ENCODE data around the gene TENT5C. TPM values are rescaled to one million over a fixed set of nuclear protein-coding genes. Genes with fewer than 3 reads are reported as not detected.

TENT5C gene
- total and polyA plus RNA-seq, 4 donors, result 1.0 to 17.7 (median 4.1) TPM

- no peaks in the 10 kb centered on the region for H3K4me1 ChIP-seq (ENCODE audit: control insufficient read depth in 1 of 2, insufficient read depth in 2 of 2, low read length in 2 of 2)
- ATAC-seq (ENCODE audit: low FRiP score) (no peak), DNase-seq (no peak)
- no peaks in the 10 kb centered on the region for H3K36me3 ChIP-seq (ENCODE audit: control insufficient read depth in 1 of 2, insufficient read depth in 2 of 2, low read length in 1 of 2)
- no peaks in the 10 kb centered on the region for H3K9me3 ChIP-seq (ENCODE audit: control insufficient read depth, low read length)
- no peak overlapping the region for H3K4me3 ChIP-seq (ENCODE audit: low read length in 2 of 2)
- H3K27me3 ChIP-seq (ENCODE audit: control insufficient read depth in 1 of 2, insufficient read depth in 2 of 2, low read length in 1 of 2), result no peaks in the 10 kb centered on the region
- WGBS, 2 donors, result 78 to 85% methylated on average over 1 to 2 of the region's 2 CpGs
- intact Hi-C loops (cut with DNase I), result no loop called here
- H3K27ac ChIP-seq (ENCODE audit: low read depth in 1 of 2, low read length in 2 of 2), result no peak overlapping the region
Observed at GRCh38 chr1:117577191-117577885, 28.5 kb upstream of the TENT5C start.

- DNase-seq (no peak), ATAC-seq (ENCODE audit: low FRiP score) (no peak)
- intact Hi-C loops (cut with DNase I), result no loop called here
- Histone ChIP-seq H3K27ac (ENCODE audit: low read depth in 1 of 2, low read length in 2 of 2) (no peak overlapping the region), H3K4me3 (ENCODE audit: low read length in 2 of 2) (no peak overlapping the region), H3K4me1 (ENCODE audit: control insufficient read depth in 1 of 2, insufficient read depth in 2 of 2, low read length in 2 of 2) (no peaks in the 10 kb centered on the region), H3K27me3 (ENCODE audit: control insufficient read depth in 1 of 2, insufficient read depth in 2 of 2, low read length in 1 of 2) (no peaks in the 10 kb centered on the region), H3K9me3 (ENCODE audit: control insufficient read depth, low read length) (no peaks in the 10 kb centered on the region), H3K36me3 (ENCODE audit: control insufficient read depth in 1 of 2, insufficient read depth in 2 of 2, low read length in 1 of 2) (no peaks in the 10 kb centered on the region)
- 96% methylated on average over 4 of the region's 4 CpGs for WGBS, 2 donors
Observed at GRCh38 chr1:117578466-117578865, 27.4 kb upstream of the TENT5C start.

DNA sequence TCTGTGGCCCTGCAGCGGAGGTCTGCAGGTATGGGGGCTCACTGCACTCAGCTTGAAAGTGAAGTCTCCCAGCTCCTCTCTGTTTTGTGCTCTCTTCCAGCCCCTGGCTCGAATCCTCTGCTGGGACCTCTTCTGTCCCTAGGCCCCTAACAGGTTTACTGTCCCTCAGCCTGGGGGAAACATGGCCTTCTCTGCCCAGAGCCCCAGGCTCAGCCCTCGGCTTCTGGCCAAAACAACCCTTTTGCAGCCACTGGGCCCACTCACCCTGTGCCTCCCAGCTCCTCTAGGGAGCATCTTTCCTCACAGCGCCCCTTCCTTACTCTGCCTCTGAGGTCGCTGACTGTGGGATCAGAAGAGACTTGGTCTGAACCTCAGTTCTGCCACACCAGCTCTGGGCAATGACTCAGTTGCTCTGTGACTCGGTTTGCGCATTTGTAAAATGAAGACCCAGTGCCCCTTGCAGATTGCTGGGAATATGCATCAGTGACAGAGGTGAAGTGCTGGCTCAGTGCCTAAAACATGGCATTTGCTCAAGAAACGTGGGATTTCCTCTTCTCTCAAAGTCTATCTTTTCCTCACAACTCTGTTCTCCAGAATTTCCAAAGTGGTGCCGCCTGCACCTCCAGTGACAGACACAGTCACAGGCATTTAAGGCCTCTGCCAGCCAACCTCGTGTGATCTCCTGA is 26.5 kb upstream of the TENT5C start:
- no peaks in the 10 kb centered on the region for H3K36me3 ChIP-seq (ENCODE audit: control insufficient read depth in 1 of 2, insufficient read depth in 2 of 2, low read length in 1 of 2)
- ATAC-seq (ENCODE audit: low FRiP score), result no peak
- H3K27me3 ChIP-seq (ENCODE audit: control insufficient read depth in 1 of 2, insufficient read depth in 2 of 2, low read length in 1 of 2), result no peaks in the 10 kb centered on the region
- H3K27ac ChIP-seq (ENCODE audit: low read depth in 1 of 2, low read length in 2 of 2), result no peak overlapping the region
- WGBS, 2 donors, result 90 to 91% methylated on average over 10 of the region's 10 CpGs
- H3K9me3 ChIP-seq (ENCODE audit: control insufficient read depth, low read length), result no peaks in the 10 kb centered on the region
- intact Hi-C loops (cut with DNase I), result no loop called here
- H3K4me3 ChIP-seq (ENCODE audit: low read length in 2 of 2), result no peak overlapping the region
- no peak for DNase-seq
- no peaks in the 10 kb centered on the region for H3K4me1 ChIP-seq (ENCODE audit: control insufficient read depth in 1 of 2, insufficient read depth in 2 of 2, low read length in 2 of 2)

DNA sequence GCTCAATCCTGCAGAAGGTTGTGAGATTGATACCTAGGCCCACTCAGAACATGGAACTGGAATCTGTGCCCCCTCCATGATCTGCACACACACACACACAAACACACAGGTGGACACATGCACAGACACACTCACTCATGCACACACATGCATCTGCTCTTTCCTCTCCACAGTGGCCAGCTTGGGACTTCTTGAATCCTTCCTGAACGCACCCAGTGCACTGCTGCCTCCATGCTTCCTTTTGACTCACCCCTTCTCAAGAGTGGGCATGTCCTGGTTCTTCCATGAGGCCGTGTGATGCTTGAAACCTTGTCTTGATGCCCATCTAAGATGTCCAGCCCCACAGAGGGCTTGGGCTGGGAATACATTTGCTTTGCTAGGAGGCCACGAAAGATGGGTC is 25.4 kb upstream of the TENT5C start:
- WGBS, 2 donors, result 62 to 92% methylated on average over 3 of the region's 3 CpGs
- intact Hi-C loops (cut with DNase I), result no loop called here
- no peak for ATAC-seq (ENCODE audit: low FRiP score)
- no peaks in the 10 kb centered on the region for H3K9me3 ChIP-seq (ENCODE audit: control insufficient read depth, low read length)
- no peaks in the 10 kb centered on the region for H3K4me1 ChIP-seq (ENCODE audit: control insufficient read depth in 1 of 2, insufficient read depth in 2 of 2, low read length in 2 of 2)
- no peak overlapping the region for H3K4me3 ChIP-seq (ENCODE audit: low read length in 2 of 2)
- H3K36me3 ChIP-seq (ENCODE audit: control insufficient read depth in 1 of 2, insufficient read depth in 2 of 2, low read length in 1 of 2), result no peaks in the 10 kb centered on the region
- no peaks in the 10 kb centered on the region for H3K27me3 ChIP-seq (ENCODE audit: control insufficient read depth in 1 of 2, insufficient read depth in 2 of 2, low read length in 1 of 2)
- DNase-seq, result no peak
- H3K27ac ChIP-seq (ENCODE audit: low read depth in 1 of 2, low read length in 2 of 2), result no peak overlapping the region

DNA sequence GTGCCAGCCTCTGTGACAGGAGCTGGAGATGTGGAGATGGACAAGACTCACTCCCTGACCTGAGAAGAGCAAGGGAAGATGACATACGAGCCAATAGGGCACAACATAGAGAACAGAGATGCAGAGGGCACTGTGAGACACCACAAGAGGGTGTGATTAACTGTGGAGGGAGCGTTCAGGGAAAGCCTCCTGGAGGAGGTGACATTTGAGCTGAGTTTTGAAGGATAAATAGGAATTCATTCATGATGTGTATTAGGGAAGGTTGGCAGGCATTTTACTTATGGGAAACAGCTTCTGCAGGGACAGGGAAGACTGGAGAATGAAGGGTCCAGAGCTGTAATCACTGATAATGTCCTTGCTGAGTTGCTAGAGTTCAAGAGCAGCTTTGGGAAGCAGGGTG is 25.0 kb upstream of the TENT5C start:
- Histone ChIP-seq H3K27ac (ENCODE audit: low read depth in 1 of 2, low read length in 2 of 2) (no peak overlapping the region), H3K9me3 (ENCODE audit: control insufficient read depth, low read length) (no peaks in the 10 kb centered on the region), H3K4me1 (ENCODE audit: control insufficient read depth in 1 of 2, insufficient read depth in 2 of 2, low read length in 2 of 2) (no peaks in the 10 kb centered on the region), H3K4me3 (ENCODE audit: low read length in 2 of 2) (no peak overlapping the region), H3K27me3 (ENCODE audit: control insufficient read depth in 1 of 2, insufficient read depth in 2 of 2, low read length in 1 of 2) (no peaks in the 10 kb centered on the region), H3K36me3 (ENCODE audit: control insufficient read depth in 1 of 2, insufficient read depth in 2 of 2, low read length in 1 of 2) (no peaks in the 10 kb centered on the region)
- WGBS, 2 donors, result 93 to 96% methylated on average over 2 of the region's 2 CpGs
- ATAC-seq (ENCODE audit: low FRiP score), result no peak
- DNase-seq, result no peak
- intact Hi-C loops (cut with DNase I), result no loop called here

DNA sequence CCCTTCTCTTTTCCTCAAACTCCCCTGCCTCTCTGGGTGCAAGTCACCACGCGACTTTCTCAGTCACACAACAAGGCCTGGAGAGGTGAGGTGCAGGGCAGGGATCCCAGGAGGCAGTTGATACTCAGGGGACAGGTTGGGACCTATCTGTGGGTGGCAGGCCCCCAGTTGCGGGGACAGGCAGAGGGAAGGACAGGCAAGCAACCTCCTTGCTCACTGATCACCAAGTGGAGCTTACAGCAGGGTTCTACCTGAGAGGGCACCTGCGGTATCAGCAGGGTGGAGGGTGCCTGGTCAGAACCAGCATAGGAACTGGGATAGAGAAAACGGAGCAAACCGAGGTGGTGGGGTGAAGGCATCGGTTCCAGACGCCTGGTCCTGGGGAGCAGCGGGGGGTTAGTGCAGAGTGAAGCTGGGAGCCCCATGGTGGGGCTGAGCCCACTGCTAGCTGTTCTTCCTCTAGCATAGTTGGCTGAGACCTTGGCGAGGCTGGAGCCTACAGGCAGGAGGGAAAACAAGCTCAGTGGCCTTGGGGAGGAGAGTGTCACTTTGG is 24.4 kb upstream of the TENT5C start:
- ATAC-seq (ENCODE audit: low FRiP score), result no peak
- DNase-seq, result no peak
- Histone ChIP-seq H3K27me3 (ENCODE audit: control insufficient read depth in 1 of 2, insufficient read depth in 2 of 2, low read length in 1 of 2) (no peaks in the 10 kb centered on the region), H3K4me1 (ENCODE audit: control insufficient read depth in 1 of 2, insufficient read depth in 2 of 2, low read length in 2 of 2) (no peaks in the 10 kb centered on the region), H3K9me3 (ENCODE audit: control insufficient read depth, low read length) (no peaks in the 10 kb centered on the region), H3K4me3 (ENCODE audit: low read length in 2 of 2) (no peak overlapping the region), H3K27ac (ENCODE audit: low read depth in 1 of 2, low read length in 2 of 2) (no peak overlapping the region), H3K36me3 (ENCODE audit: control insufficient read depth in 1 of 2, insufficient read depth in 2 of 2, low read length in 1 of 2) (no peaks in the 10 kb centered on the region)
- 87 to 98% methylated on average over 10 of the region's 10 CpGs for WGBS, 2 donors
- intact Hi-C loops (cut with DNase I), result no loop called here

DNA sequence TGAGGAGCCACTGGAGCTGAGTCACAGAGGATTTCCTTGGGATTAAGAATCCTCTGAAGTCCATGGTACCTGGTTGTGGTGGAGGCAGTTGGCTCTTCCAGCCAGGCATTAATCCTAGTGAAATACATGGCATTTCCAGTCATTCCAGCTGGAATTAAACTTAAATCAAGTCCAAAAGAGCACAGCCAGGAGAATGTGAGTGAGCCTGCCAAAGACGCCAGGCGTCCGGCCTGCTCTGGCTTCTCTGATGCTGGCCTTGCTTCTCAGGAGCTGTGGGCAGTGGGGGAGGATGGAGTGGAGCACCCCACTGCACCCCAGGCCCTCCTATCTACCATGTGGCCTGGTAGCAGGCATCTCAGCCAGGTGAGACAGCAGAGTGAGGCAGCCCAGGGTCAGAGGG is 23.4 kb upstream of the TENT5C start:
- intact Hi-C loops (cut with DNase I), result no loop called here
- ATAC-seq (ENCODE audit: low FRiP score), result peak; percentile 67
- DNase-seq, result peak in 1 of 2 donors; percentile 68
- 0 to 5% methylated on average over 3 of the region's 3 CpGs for WGBS, 2 donors
- no peaks in the 10 kb centered on the region for H3K4me1 ChIP-seq (ENCODE audit: control insufficient read depth in 1 of 2, insufficient read depth in 2 of 2, low read length in 2 of 2)
- H3K4me3 ChIP-seq (ENCODE audit: low read length in 2 of 2), result no peak overlapping the region
- no peaks in the 10 kb centered on the region for H3K9me3 ChIP-seq (ENCODE audit: control insufficient read depth, low read length)
- no peaks in the 10 kb centered on the region for H3K36me3 ChIP-seq (ENCODE audit: control insufficient read depth in 1 of 2, insufficient read depth in 2 of 2, low read length in 1 of 2)
- H3K27me3 ChIP-seq (ENCODE audit: control insufficient read depth in 1 of 2, insufficient read depth in 2 of 2, low read length in 1 of 2), result no peaks in the 10 kb centered on the region
- H3K27ac ChIP-seq (ENCODE audit: low read depth in 1 of 2, low read length in 2 of 2), result peak overlapping the region in 1 of 2 donors; percentile 45

DNA sequence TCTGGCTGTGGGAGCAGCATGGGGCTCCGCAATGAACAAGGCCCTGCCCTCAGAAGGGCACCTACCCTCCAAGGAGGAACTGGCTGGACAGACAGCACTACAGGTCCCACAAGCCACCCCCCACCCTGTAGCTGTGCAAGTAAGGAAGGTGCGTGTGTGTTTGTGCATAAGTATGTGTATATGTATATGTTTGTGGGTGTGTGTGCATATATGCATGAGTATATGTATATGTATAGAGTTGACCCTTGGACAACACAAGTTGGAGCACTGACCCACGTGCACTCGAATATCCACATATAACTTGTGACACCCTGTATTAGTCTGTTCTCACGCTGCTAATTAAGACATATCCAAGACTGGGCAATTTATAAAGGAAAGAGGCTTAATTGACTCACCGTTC is 22.6 kb upstream of the TENT5C start:
- DNase-seq (no peak), ATAC-seq (ENCODE audit: low FRiP score) (no peak)
- H3K9me3 ChIP-seq (ENCODE audit: control insufficient read depth, low read length), result no peaks in the 10 kb centered on the region
- H3K27me3 ChIP-seq (ENCODE audit: control insufficient read depth in 1 of 2, insufficient read depth in 2 of 2, low read length in 1 of 2), result no peaks in the 10 kb centered on the region
- H3K27ac ChIP-seq (ENCODE audit: low read depth in 1 of 2, low read length in 2 of 2), result no peak overlapping the region
- H3K4me1 ChIP-seq (ENCODE audit: control insufficient read depth in 1 of 2, insufficient read depth in 2 of 2, low read length in 2 of 2), result no peaks in the 10 kb centered on the region
- H3K4me3 ChIP-seq (ENCODE audit: low read length in 2 of 2), result no peak overlapping the region
- H3K36me3 ChIP-seq (ENCODE audit: control insufficient read depth in 1 of 2, insufficient read depth in 2 of 2, low read length in 1 of 2), result no peaks in the 10 kb centered on the region
- intact Hi-C loops (cut with DNase I), result no loop called here
- 96 to 97% methylated on average over 6 of the region's 6 CpGs for WGBS, 2 donors

DNA sequence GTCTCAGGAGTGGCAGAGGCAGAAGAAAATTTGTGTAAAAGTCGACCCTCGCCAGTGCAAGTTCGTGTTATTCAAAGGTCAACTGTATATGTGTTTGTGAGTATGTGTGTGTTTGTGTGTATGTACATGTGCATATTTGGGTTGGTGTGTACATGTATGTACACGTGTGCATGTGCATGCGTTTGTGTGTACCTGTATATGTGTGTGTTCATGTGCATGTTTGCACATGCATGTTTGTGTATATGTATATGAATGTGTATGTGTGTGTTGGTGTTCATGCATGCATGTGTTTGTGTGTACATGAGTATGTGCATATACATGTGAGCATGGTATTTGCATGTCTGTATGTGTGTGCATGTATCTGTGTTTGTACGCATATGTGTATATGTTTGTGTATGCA is 21.7 kb upstream of the TENT5C start:
- H3K27ac ChIP-seq (ENCODE audit: low read depth in 1 of 2, low read length in 2 of 2), result no peak overlapping the region
- no peak for ATAC-seq (ENCODE audit: low FRiP score)
- DNase-seq, result no peak
- no peaks in the 10 kb centered on the region for H3K4me1 ChIP-seq (ENCODE audit: control insufficient read depth in 1 of 2, insufficient read depth in 2 of 2, low read length in 2 of 2)
- no peaks in the 10 kb centered on the region for H3K36me3 ChIP-seq (ENCODE audit: control insufficient read depth in 1 of 2, insufficient read depth in 2 of 2, low read length in 1 of 2)
- intact Hi-C loops (cut with DNase I), result no loop called here
- H3K9me3 ChIP-seq (ENCODE audit: control insufficient read depth, low read length), result no peaks in the 10 kb centered on the region
- WGBS, 2 donors, result 95 to 96% methylated on average over 6 of the region's 6 CpGs
- H3K27me3 ChIP-seq (ENCODE audit: control insufficient read depth in 1 of 2, insufficient read depth in 2 of 2, low read length in 1 of 2), result no peaks in the 10 kb centered on the region
- no peak overlapping the region for H3K4me3 ChIP-seq (ENCODE audit: low read length in 2 of 2)

Measured in aorta (tissue), 5 donors.